Ovary (tissue), 10 donors: Measurements from ENCODE around the gene FBXO8. TPM values are rescaled to one million over a fixed set of nuclear protein-coding genes. Genes with fewer than 3 reads are reported as not detected.

Experiments used
- DNase-seq, 5 donors: peaks; one replicate each; pipeline ENCODE4 v3.0.0-alpha.2; 2019 to 2020
- H3K27ac ChIP-seq, 2 donors: fragments of 200-600 bp; one replicate each; pipeline versions ENCODE4 v1.5.1 to v1.8.0; 2019 to 2022
- H3K27me3 ChIP-seq: fragments of 200-600 bp; one replicate; pipeline ENCODE4 v1.8.0; 2022
- H3K36me3 ChIP-seq: fragments of 200-600 bp; sonication (generic); one replicate; pipeline ENCODE4 v1.5.1; 2019
- H3K4me1 ChIP-seq: one replicate; pipeline ENCODE4 v1.8.1; 2013; ENCODE audit warnings: mild to moderate bottlenecking, moderate library complexity; ENCODE audit not compliant: insufficient read depth
- H3K4me3 ChIP-seq: fragments of 200-600 bp; sonication (generic); one replicate; pipeline ENCODE4 v1.5.1; 2017
- H3K9me3 ChIP-seq, 2 donors: fragments of 200-600 bp in 1 of 2; sonication (generic) in 1 of 2; one replicate each; pipeline versions ENCODE4 v1.5.1 to v1.8.1; 2013 to 2019; ENCODE audit warnings: mild to moderate bottlenecking in 1 of 2, moderate library complexity in 1 of 2
- CTCF ChIP-seq, 3 donors: fragments of 450-650 bp in 2 of 3; fragments of 200-600 bp in 1 of 3; IDR thresholded peaks; one replicate each; pipeline versions ENCODE4 v1.5.1 to v1.8.0; 2016 to 2022; ENCODE audit warnings: antibody characterized with exemption in 3 of 3, mild to moderate bottlenecking in 1 of 3
- EP300 ChIP-seq: sonication (generic); formaldehyde crosslinking; IDR thresholded peaks from one replicate; pipeline ENCODE4 v1.6.1; 2017; ENCODE audit warnings: antibody characterized with exemption
- POLR2A ChIP-seq: fragments of 450-650 bp; IDR thresholded peaks from one replicate; pipeline ENCODE4 v1.6.1; 2017; ENCODE audit warnings: antibody characterized with exemption, mild to moderate bottlenecking, moderate library complexity
- WGBS, 3 donors: extraction: QIAGEN DNeasy Blood & Tissue Kit in 1 of 3; methylation state at CpG; one replicate each; pipeline versions ENCODE4 v1.1.5 to v1.1.7; 2013 to 2017; 5-methylcytosine and 5-hydroxymethylcytosine counted together
- intact Hi-C, 4 donors: fragments of 100-400 bp; cut with DNase I; formaldehyde crosslinking; loops; one replicate each; pipeline versions ENCODE4 v1.11.0 to v1.15.1; 2022 to 2023
- long read RNA-seq, 3 donors: library from polyadenylated mRNA in 2 of 3; unstranded in 2 of 3; transcript quantifications; one replicate each; pipeline ENCODE4 v2.0.0 and lab custom pipeline, GENCODE V29; 2021 to 2026
- polyA plus RNA-seq, 2 donors: library from polyadenylated mRNA; stranded (reverse); fragments of 200-250 nt in 1 of 2; fragments of 350-450 nt in 1 of 2; fragmentation: Illumina TruSeq in 1 of 2; extraction: RNeasy Lipid Tissue Mini Kit (QIAGEN cat#74804) in 1 of 2; gene quantifications; one replicate each; pipeline ENCODE4 v1.2.3, GENCODE V29; 2013 to 2014
- total RNA-seq, 7 donors: library from RNA; depleted of rRNA in 2 of 7; stranded (reverse); fragments of >200 nt in 2 of 7; fragmentation: NEBNext Ultra II Directional in 3 of 7; extraction: Animal tissue kit (Norgen Biotek cat#: 25700) in 3 of 7; gene quantifications; one replicate each; pipeline versions ENCODE4 v1.1.0 to v1.2.4, GENCODE V29; 2016 to 2023
- donor health status: DM: no; HTN: no; CAD: no; lungs with moderate emphysema.
- donor health status: DM: no; HTN: no; CAD: no.
- donor health status: Bipolar disorder and iron deficiency.
- donor health status: DM: yes; HTN: yes; CAD: no.
- donor health status: DM: no; HTN: no; CAD: no.
- donor health status: DM: yes; HTN: yes; CAD: no.

Gene FBXO8
- total RNA-seq = 10 to 100 TPM; 24.7 to 41.1 (median 30.6) TPM
- polyA plus RNA-seq = 10 to 100 TPM; 19.0 to 28.9 TPM
- long read RNA-seq, donor 1, transcript FBXO8-201 (6 exons, 2,577 nt) = major isoform, 30 of 36 reads
- long read RNA-seq, donor 1, partial matches to known transcripts = 3 of 36 reads
- long read RNA-seq, donor 1, other reads (novel, unspliced or antisense) = 3 of 36 reads
- long read RNA-seq, donor 2, transcript FBXO8-201 (6 exons, 2,577 nt) = major isoform, 5 of 5 reads
- long read RNA-seq, donor 2, partial matches to known transcripts = 0 of 5 reads
- long read RNA-seq, donor 2, other reads (novel, unspliced or antisense) = 0 of 5 reads
- long read RNA-seq, donor 3, transcript FBXO8-201 (6 exons, 2,577 nt) = major isoform, 15 of 18 reads
- long read RNA-seq, donor 3, partial matches to known transcripts = 1 of 18 reads
- long read RNA-seq, donor 3, other reads (novel, unspliced or antisense) = 2 of 18 reads

GRCh38 chr4:174283507-174284471 is at the start of gene FBXO8, which contains the start of gene CEP44:
FBXO8 (minus strand) TSS chr4:174283667; CDS start chr4:174263092, 20,575 bp downstream.
CEP44 (plus strand) TSS chr4:174283911; CDS start chr4:174299122, 15,211 bp downstream.
- H3K36me3 ChIP-seq = no peaks in the 10 kb centered on the region
- H3K4me1 ChIP-seq = no peaks in the 10 kb centered on the region
- peak; percentile 58 to 79 (median 68) for DNase-seq
- 0% methylated on average over 52 of the region's 52 CpGs for WGBS, 3 donors
- H3K27me3 ChIP-seq = no peaks in the 10 kb centered on the region
- H3K9me3 ChIP-seq = no peaks in the 10 kb centered on the region
- peak within 1 kb of the TSS; percentile 90 for H3K4me3 ChIP-seq
- TF ChIP-seq EP300 (no peak), CTCF (IDR thresholded peaks at IDR 0.05) (no peak), POLR2A (peak; percentile 40)
- intact Hi-C loops = loop anchor here in 1 of 4 donors (10.0 kb wide), 1 partner anchor 919 kb away; no protein-coding TSS in a partner anchor
- peak within 1 kb of the TSS; percentile 88 to 95 for H3K27ac ChIP-seq

GRCh38 chr4:174332741-174333493 is 49.5 kb upstream of the FBXO8 start:
- Histone ChIP-seq H3K36me3 (no peaks in the 10 kb centered on the region), H3K9me3 (no peaks in the 10 kb centered on the region), H3K4me1 (no peaks in the 10 kb centered on the region), H3K27ac (no peak overlapping the region), H3K4me3 (no peak overlapping the region), H3K27me3 (no peaks in the 10 kb centered on the region)
- TF ChIP-seq EP300 (no peak), CTCF (IDR thresholded peaks at IDR 0.05) (no peak), POLR2A (no peak)
- no peak for DNase-seq
- intact Hi-C loops = no loop called here
- WGBS, 3 donors = 46 to 53% (median 48%) methylated on average over 4 of the region's 4 CpGs

- Histone ChIP-seq H3K27ac (no peak overlapping the region), H3K27me3 (no peaks in the 10 kb centered on the region), H3K9me3 (no peaks in the 10 kb centered on the region), H3K4me3 (no peak overlapping the region), H3K36me3 (no peaks in the 10 kb centered on the region), H3K4me1 (no peaks in the 10 kb centered on the region)
- DNase-seq = no peak
- intact Hi-C loops = no loop called here
- TF ChIP-seq EP300 = no peak
- TF ChIP-seq POLR2A = no peak
- TF ChIP-seq CTCF (IDR thresholded peaks at IDR 0.05) = no peak
- WGBS, 3 donors = 79 to 91% (median 91%) methylated on average over 2 of the region's 2 CpGs
Observed at GRCh38 chr4:174324725-174325124, 41.3 kb upstream of the FBXO8 start.

- intact Hi-C loops = no loop called here
- H3K4me1 ChIP-seq = no peaks in the 10 kb centered on the region
- DNase-seq = no peak
- H3K9me3 ChIP-seq = no peaks in the 10 kb centered on the region
- no peaks in the 10 kb centered on the region for H3K36me3 ChIP-seq
- 86 to 90% (median 90%) methylated on average over 1 of the region's 1 CpG for WGBS, 3 donors
- no peak overlapping the region for H3K27ac ChIP-seq
- no peaks in the 10 kb centered on the region for H3K27me3 ChIP-seq
- no peak for TF ChIP-seq EP300
- no peak for TF ChIP-seq CTCF (IDR thresholded peaks at IDR 0.05)
- no peak for TF ChIP-seq POLR2A
- H3K4me3 ChIP-seq = no peak overlapping the region
Observed at GRCh38 chr4:174324236-174324635, 40.8 kb upstream of the FBXO8 start.
